ENCODE results near the gene ASPG.

Gene ASPG

GRCh38 chr14:104115691-104116287, 30.3 kb downstream of the ASPG start:
- H3K4me2 ChIP-seq (ENCODE audit: low read depth, low read length) = no peak overlapping the region; the same call in 1 of the 2 replicates
- TF ChIP-seq EZH2 (optimal IDR thresholded peaks at IDR 0.05; ENCODE audit: low read depth, low read length) (no peak), CTCF (IDR thresholded peaks at IDR 0.05; ENCODE audit: low read length) (no peak), EZH2phosphoT487 (IDR thresholded peaks at IDR 0.05; ENCODE audit: low read length) (no peak)
- no peaks in the 10 kb centered on the region for H3K9me2 ChIP-seq (replicated peaks; ENCODE audit: insufficient read depth, low read length)
- no peak overlapping the region for H3K4me3 ChIP-seq (ENCODE audit: low read length)
- no peaks in the 10 kb centered on the region for H3K4me1 ChIP-seq (ENCODE audit: low read length)
- DNase-seq = no peak
- no peaks in the 10 kb centered on the region for H3F3A ChIP-seq (ENCODE audit: insufficient read depth, low read length)
- H3K27ac ChIP-seq (ENCODE audit: low read length) = no peak overlapping the region
- H2AFZ ChIP-seq (ENCODE audit: low read length) = no peak overlapping the region
- H3K79me2 ChIP-seq (ENCODE audit: low read length) = no peaks in the 10 kb centered on the region
- no peaks in the 10 kb centered on the region for H3K9me3 ChIP-seq (replicated peaks; ENCODE audit: insufficient read depth, low read length)
- no peaks in the 10 kb centered on the region for H4K20me1 ChIP-seq (ENCODE audit: insufficient read depth, low read length)
- no peak overlapping the region for H3K9ac ChIP-seq (ENCODE audit: low read length)
- no peaks in the 10 kb centered on the region for H3K36me3 ChIP-seq (replicated peaks; ENCODE audit: insufficient read depth, low read length)
- H3K27me3 ChIP-seq (replicated peaks; ENCODE audit: insufficient read depth, low read length) = peaks cover 4% of the 10 kb centered on the region; the same call in 1 of the 2 replicates

- Histone ChIP-seq H3K27me3 (replicated peaks; ENCODE audit: insufficient read depth, low read length) (peaks cover 4% of the 10 kb centered on the region; the same call in 1 of the 2 replicates), H3K36me3 (replicated peaks; ENCODE audit: insufficient read depth, low read length) (no peaks in the 10 kb centered on the region), H3F3A (ENCODE audit: insufficient read depth, low read length) (no peaks in the 10 kb centered on the region), H2AFZ (ENCODE audit: low read length) (no peak overlapping the region), H3K79me2 (ENCODE audit: low read length) (no peaks in the 10 kb centered on the region), H3K9ac (ENCODE audit: low read length) (no peak overlapping the region), H4K20me1 (ENCODE audit: insufficient read depth, low read length) (no peaks in the 10 kb centered on the region), H3K4me2 (ENCODE audit: low read depth, low read length) (peak overlapping the region; percentile 15; the same call in 1 of the 2 replicates), H3K4me3 (ENCODE audit: low read length) (no peak overlapping the region; the same call in 1 of the 2 replicates), H3K9me3 (replicated peaks; ENCODE audit: insufficient read depth, low read length) (no peaks in the 10 kb centered on the region), H3K9me2 (replicated peaks; ENCODE audit: insufficient read depth, low read length) (no peaks in the 10 kb centered on the region), H3K27ac (ENCODE audit: low read length) (no peak overlapping the region), H3K4me1 (ENCODE audit: low read length) (no peaks in the 10 kb centered on the region)
- TF ChIP-seq EZH2 (optimal IDR thresholded peaks at IDR 0.05; ENCODE audit: low read depth, low read length) (no peak), EZH2phosphoT487 (IDR thresholded peaks at IDR 0.05; ENCODE audit: low read length) (no peak), CTCF (IDR thresholded peaks at IDR 0.05; ENCODE audit: low read length) (no peak)
- no peak for DNase-seq
Measured at GRCh38 chr14:104116288-104116755, 30.8 kb downstream of the ASPG start.

- Histone ChIP-seq H3K27me3 (replicated peaks; ENCODE audit: insufficient read depth, low read length) (peaks cover 4% of the 10 kb centered on the region; the same call in 1 of the 2 replicates), H3K4me1 (ENCODE audit: low read length) (no peaks in the 10 kb centered on the region), H3K27ac (ENCODE audit: low read length) (no peak overlapping the region), H4K20me1 (ENCODE audit: insufficient read depth, low read length) (no peaks in the 10 kb centered on the region), H3K9me2 (replicated peaks; ENCODE audit: insufficient read depth, low read length) (no peaks in the 10 kb centered on the region), H3K79me2 (ENCODE audit: low read length) (no peaks in the 10 kb centered on the region), H3K4me3 (ENCODE audit: low read length) (no peak overlapping the region), H3K36me3 (replicated peaks; ENCODE audit: insufficient read depth, low read length) (no peaks in the 10 kb centered on the region), H3F3A (ENCODE audit: insufficient read depth, low read length) (no peaks in the 10 kb centered on the region), H3K9me3 (replicated peaks; ENCODE audit: insufficient read depth, low read length) (no peaks in the 10 kb centered on the region), H3K4me2 (ENCODE audit: low read depth, low read length) (peak overlapping the region; percentile 15; the same call in 1 of the 2 replicates), H2AFZ (ENCODE audit: low read length) (no peak overlapping the region), H3K9ac (ENCODE audit: low read length) (no peak overlapping the region)
- TF ChIP-seq EZH2phosphoT487 (IDR thresholded peaks at IDR 0.05; ENCODE audit: low read length) (no peak), EZH2 (optimal IDR thresholded peaks at IDR 0.05; ENCODE audit: low read depth, low read length) (no peak), CTCF (IDR thresholded peaks at IDR 0.05; ENCODE audit: low read length) (no peak)
- DNase-seq = no peak
Measured at GRCh38 chr14:104116756-104117340, 31.3 kb downstream of the ASPG start.
